ENCODE results near the gene FOXS1.

FOXS1 gene

GRCh38 chr20:31870726-31871617, 25.6 kb upstream of the FOXS1 start:
- TF ChIP-seq RAD21 (IDR thresholded peaks at IDR 0.05; ENCODE audit: low read depth) (no peak), TCF12 (IDR thresholded peaks at IDR 0.05; ENCODE audit: low read depth) (no peak), NFIC (IDR thresholded peaks at IDR 0.05) (no peak), TEAD4 (IDR thresholded peaks at IDR 0.05) (no peak), YY1 (IDR thresholded peaks at IDR 0.05; ENCODE audit: low read depth) (no peak), EGR1 (IDR thresholded peaks at IDR 0.05) (no peak), EP300 (IDR thresholded peaks at IDR 0.05; ENCODE audit: borderline replicate concordance) (no peak), TAF1 (IDR thresholded peaks at IDR 0.05; ENCODE audit: low read depth) (no peak), MAX (IDR thresholded peaks at IDR 0.05) (no peak), USF1 (IDR thresholded peaks at IDR 0.05) (no peak), CREB1 (IDR thresholded peaks at IDR 0.05; ENCODE audit: low read depth) (no peak), ZBTB7A (IDR thresholded peaks at IDR 0.05; ENCODE audit: low read depth) (no peak; the same call in 1 of the 2 replicates), FOXM1 (IDR thresholded peaks at IDR 0.05; ENCODE audit: borderline replicate concordance, low read depth) (no peak), CEBPB (IDR thresholded peaks at IDR 0.05) (no peak)
- TF ChIP-seq, protein P1, sequence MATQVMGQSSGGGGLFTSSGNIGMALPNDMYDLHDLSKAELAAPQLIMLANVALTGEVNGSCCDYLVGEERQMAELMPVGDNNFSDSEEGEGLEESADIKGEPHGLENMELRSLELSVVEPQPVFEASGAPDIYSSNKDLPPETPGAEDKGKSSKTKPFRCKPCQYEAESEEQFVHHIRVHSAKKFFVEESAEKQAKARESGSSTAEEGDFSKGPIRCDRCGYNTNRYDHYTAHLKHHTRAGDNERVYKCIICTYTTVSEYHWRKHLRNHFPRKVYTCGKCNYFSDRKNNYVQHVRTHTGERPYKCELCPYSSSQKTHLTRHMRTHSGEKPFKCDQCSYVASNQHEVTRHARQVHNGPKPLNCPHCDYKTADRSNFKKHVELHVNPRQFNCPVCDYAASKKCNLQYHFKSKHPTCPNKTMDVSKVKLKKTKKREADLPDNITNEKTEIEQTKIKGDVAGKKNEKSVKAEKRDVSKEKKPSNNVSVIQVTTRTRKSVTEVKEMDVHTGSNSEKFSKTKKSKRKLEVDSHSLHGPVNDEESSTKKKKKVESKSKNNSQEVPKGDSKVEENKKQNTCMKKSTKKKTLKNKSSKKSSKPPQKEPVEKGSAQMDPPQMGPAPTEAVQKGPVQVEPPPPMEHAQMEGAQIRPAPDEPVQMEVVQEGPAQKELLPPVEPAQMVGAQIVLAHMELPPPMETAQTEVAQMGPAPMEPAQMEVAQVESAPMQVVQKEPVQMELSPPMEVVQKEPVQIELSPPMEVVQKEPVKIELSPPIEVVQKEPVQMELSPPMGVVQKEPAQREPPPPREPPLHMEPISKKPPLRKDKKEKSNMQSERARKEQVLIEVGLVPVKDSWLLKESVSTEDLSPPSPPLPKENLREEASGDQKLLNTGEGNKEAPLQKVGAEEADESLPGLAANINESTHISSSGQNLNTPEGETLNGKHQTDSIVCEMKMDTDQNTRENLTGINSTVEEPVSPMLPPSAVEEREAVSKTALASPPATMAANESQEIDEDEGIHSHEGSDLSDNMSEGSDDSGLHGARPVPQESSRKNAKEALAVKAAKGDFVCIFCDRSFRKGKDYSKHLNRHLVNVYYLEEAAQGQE (IDR thresholded peaks at IDR 0.05; ENCODE audit: low read depth), result no peak

- TF ChIP-seq TAF1 (IDR thresholded peaks at IDR 0.05; ENCODE audit: low read depth) (no peak; the same call in 1 of the 2 replicates), ZBTB7A (IDR thresholded peaks at IDR 0.05; ENCODE audit: low read depth) (peak; percentile 57; the same call in 1 of the 2 replicates), EGR1 (IDR thresholded peaks at IDR 0.05) (no peak), TEAD4 (IDR thresholded peaks at IDR 0.05) (no peak), RAD21 (IDR thresholded peaks at IDR 0.05; ENCODE audit: low read depth) (no peak), CEBPB (IDR thresholded peaks at IDR 0.05) (no peak), YY1 (IDR thresholded peaks at IDR 0.05; ENCODE audit: low read depth) (no peak), FOXM1 (IDR thresholded peaks at IDR 0.05; ENCODE audit: borderline replicate concordance, low read depth) (no peak), USF1 (IDR thresholded peaks at IDR 0.05) (peak; percentile 60), EP300 (IDR thresholded peaks at IDR 0.05; ENCODE audit: borderline replicate concordance) (no peak), CREB1 (IDR thresholded peaks at IDR 0.05; ENCODE audit: low read depth) (no peak), MAX (IDR thresholded peaks at IDR 0.05) (no peak; the same call in 1 of the 2 replicates), TCF12 (IDR thresholded peaks at IDR 0.05; ENCODE audit: low read depth) (no peak), NFIC (IDR thresholded peaks at IDR 0.05) (no peak)
- TF ChIP-seq, protein P1 (IDR thresholded peaks at IDR 0.05; ENCODE audit: low read depth), result peak; percentile 45; the same call in 1 of the 2 replicates
Measured at GRCh38 chr20:31869942-31870725, 24.7 kb upstream of the FOXS1 start, which contains the start of the genes DUSP15 and TTLL9. DUSP15 (minus strand) TSS chr20:31870527; CDS start chr20:31870337, 190 bp downstream. TTLL9 (plus strand) TSS chr20:31870634; CDS start chr20:31871127, 493 bp downstream.

- TF ChIP-seq MAX (IDR thresholded peaks at IDR 0.05), result no peak
- no peak for TF ChIP-seq CEBPB (IDR thresholded peaks at IDR 0.05)
- no peak for TF ChIP-seq TEAD4 (IDR thresholded peaks at IDR 0.05)
- TF ChIP-seq CREB1 (IDR thresholded peaks at IDR 0.05; ENCODE audit: low read depth), result no peak
Measured at GRCh38 chr20:31869673-31869941, 24.2 kb upstream of the FOXS1 start.

DNA sequence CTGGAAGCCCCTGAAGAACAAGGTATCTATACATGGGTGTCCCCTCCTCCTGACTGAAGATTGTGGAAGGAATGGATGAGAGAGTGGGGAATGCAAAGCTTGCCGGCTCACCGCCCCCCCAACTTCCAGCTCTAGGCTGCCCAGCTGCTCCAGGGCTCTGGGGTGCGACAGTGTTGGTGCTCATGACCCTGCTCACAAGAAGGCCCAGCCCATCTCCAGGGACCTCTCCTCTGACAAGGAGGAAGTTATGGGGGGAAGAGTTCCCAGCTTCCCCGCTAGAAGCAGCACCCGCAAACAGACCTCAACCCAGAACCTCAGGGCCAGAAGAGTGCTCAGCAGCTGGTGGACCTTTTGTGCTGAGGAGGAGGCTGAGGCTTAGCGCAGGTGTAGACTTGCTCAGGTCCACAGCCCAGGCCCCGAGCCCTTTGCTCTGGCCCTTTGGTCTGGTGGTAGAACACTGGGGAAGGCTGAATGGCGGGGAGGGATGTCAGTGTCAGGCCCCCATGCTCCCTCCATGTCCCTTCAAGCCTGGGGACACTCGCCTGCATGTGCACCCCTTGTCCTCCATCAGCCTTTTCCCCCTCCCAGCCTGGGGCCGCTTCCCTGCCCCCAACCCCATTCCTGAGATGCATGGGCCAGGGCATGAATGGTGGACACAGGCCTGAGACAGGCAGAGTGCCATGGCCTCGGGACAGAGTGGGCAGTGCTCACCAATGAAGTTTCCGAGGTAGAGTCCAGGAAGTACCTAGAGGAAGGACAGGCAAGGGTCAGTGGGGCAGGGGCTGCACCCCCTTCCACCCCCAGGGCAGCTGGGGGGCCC, 23.7 kb upstream of the FOXS1 start:
- TF ChIP-seq CEBPB (IDR thresholded peaks at IDR 0.05) (no peak), MAX (IDR thresholded peaks at IDR 0.05) (no peak), EP300 (IDR thresholded peaks at IDR 0.05; ENCODE audit: borderline replicate concordance) (no peak), RAD21 (IDR thresholded peaks at IDR 0.05; ENCODE audit: low read depth) (no peak)
